ENCODE data around the gene SERPINA3.

- TF ChIP-seq EZH2 (IDR thresholded peaks at IDR 0.05; ENCODE audit: borderline replicate concordance, low read length) = no peak
- TF ChIP-seq CTCF (conservative IDR thresholded peaks at IDR 0.05 in 1 of 2, IDR thresholded peaks at IDR 0.05 in 1 of 2; ENCODE audit: extremely low read depth in 1 of 2, insufficient read depth in 1 of 2, low read depth in 1 of 2, low read length in 2 of 2) = no peak
Observed at GRCh38 chr14:94591073-94591472, 21.1 kb upstream of the SERPINA3 start.
